GM23248 (cell line): ENCODE measurements around the gene STAT1.

ENCODE experiments used
- EZH2 ChIP-seq: fragments of 200-600 bp; sonication (generic); IDR thresholded peaks from 2 replicates; pipeline ENCODE4 v1.6.1; 2018; ENCODE audit warnings: antibody characterized with exemption, mild to moderate bottlenecking; ENCODE audit not compliant: insufficient read depth, poor library complexity, severe bottlenecking
- EZH2phosphoT487 ChIP-seq: fragments of 200-600 bp; sonication (generic); IDR thresholded peaks from 2 replicates; pipeline ENCODE4 v1.6.1; 2018; ENCODE audit warnings: antibody characterized with exemption, moderate library complexity, mild to moderate bottlenecking, low read depth; ENCODE audit not compliant: insufficient read depth

DNA sequence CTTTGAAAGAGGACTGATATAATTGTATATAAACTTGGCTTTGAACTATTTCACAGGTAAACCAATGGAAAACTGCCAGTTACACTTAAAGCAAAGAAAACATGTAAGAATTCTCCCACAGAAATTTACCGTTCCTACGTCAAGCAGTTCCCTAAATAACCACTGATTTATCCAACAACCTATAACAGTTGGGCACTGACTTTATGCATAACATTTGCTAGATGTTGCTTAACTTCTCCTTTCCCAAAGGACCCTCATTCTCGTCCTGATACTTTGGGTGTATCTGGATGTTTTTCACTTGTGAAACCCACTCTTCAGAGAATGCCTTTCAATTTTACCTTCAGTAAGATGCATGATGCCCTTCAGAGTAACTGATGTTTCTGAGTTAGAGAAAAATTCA, 43.8 kb downstream of the STAT1 start:
- TF ChIP-seq EZH2phosphoT487 = no peak
- TF ChIP-seq EZH2 = no peak
